H1 (cell line): ENCODE data around the gene JAKMIP1. TPM values are rescaled to one million over a fixed set of nuclear protein-coding genes. Genes with fewer than 3 reads are reported as not detected.

Source experiments
- BCL11A ChIP-seq, 2 experiments: IDR thresholded peaks; one replicate each; pipeline ENCODE4 v1.6.1; 2011; ENCODE audit warnings: low read depth in 2 of 2, low read length in 2 of 2, mild to moderate bottlenecking in 2 of 2
- BRCA1 ChIP-seq: IDR thresholded peaks from 2 replicates; pipeline ENCODE4 v1.6.1; 2012; ENCODE audit warnings: low read depth, low read length, improper control_type of control experiment
- CBX8 ChIP-seq: fragments of 300-800, 300-1000 bp; sonication (generic); IDR thresholded peaks from 2 replicates; pipeline ENCODE4 v1.7.1; 2016; ENCODE audit warnings: low read depth, low read length, borderline replicate concordance
- CHD7 ChIP-seq: fragments of 300-600 bp; sonication (generic); IDR thresholded peaks from 2 replicates; pipeline ENCODE4 v1.7.1; 2012; ENCODE audit warnings: low read length, moderate library complexity, mild to moderate bottlenecking, inconsistent platforms; ENCODE audit not compliant: insufficient replicate concordance
- EZH2 ChIP-seq: fragments of 200-600 bp; sonication (generic); IDR thresholded peaks from 2 replicates; pipeline ENCODE4 v1.7.1; 2012; ENCODE audit warnings: low read depth, mild to moderate bottlenecking, moderate library complexity, low read length, inconsistent platforms; ENCODE audit not compliant: severe bottlenecking
- POLR2A ChIP-seq, 2 experiments: IDR thresholded peaks; 1 replicate in 1 of 2; 2 replicates in 1 of 2; pipeline ENCODE4 v1.6.1; 2011; ENCODE audit warnings: low read depth in 2 of 2, low read length in 2 of 2, mild to moderate bottlenecking in 2 of 2; ENCODE audit errors: control extremely low read depth in 1 of 2
- polyA plus RNA-seq, 7 experiments: library from polyadenylated mRNA; depleted of rRNA in 3 of 7; stranded (reverse) in 5 of 7; unstranded in 2 of 7; fragments of >200 nt in 5 of 7; fragments of 200-250 nt in 2 of 7; gene quantifications; 1 replicate in 5 of 7; 2 replicates in 1 of 7; 4 replicates in 1 of 7; pipeline versions ENCODE4 v1.2.1 to v1.2.3, GENCODE V29; 2011 to 2013; ENCODE audit warnings: missing spikeins in 2 of 7, mixed read lengths in 2 of 7
- total RNA-seq: library from RNA; stranded (reverse); fragmentation: NEBNext Ultra II Directional; extraction: Animal tissue kit (Norgen Biotek cat#: 25700); gene quantifications from 2 replicates; pipeline ENCODE4 v1.2.1, GENCODE V29; 2021

Gene JAKMIP1
- total and polyA plus RNA-seq, 2 of the 8 experiments (the other 6 are each of a cell fraction or from before 2014, with no cell fraction given), result 2.5 to 4.4 TPM

- TF ChIP-seq CHD7 (no peak), BRCA1 (no peak), CBX8 (no peak), POLR2A (IDR thresholded peaks at IDR 0.05; ENCODE audit: control extremely low read depth in 1 of 2, low read depth in 2 of 2, low read length in 2 of 2) (no peak), BCL11A (IDR thresholded peaks at IDR 0.05; ENCODE audit: low read depth in 2 of 2, low read length in 2 of 2) (no peak), EZH2 (no peak)
These were observed 210.8 kb downstream of the JAKMIP1 start (continued) for GRCh38 chr4:5989236-5990225.
